Panc1 (cell line): ENCODE data around the gene BAIAP2.

Source experiments
- POLR2AphosphoS5 ChIP-seq: IDR thresholded peaks from 2 replicates; pipeline ENCODE4 v1.6.1; 2012; ENCODE audit warnings: mild to moderate bottlenecking, low read depth, low read length, moderate library complexity
- TCF7L2 ChIP-seq: IDR thresholded peaks from 2 replicates; pipeline ENCODE4 v1.6.1; 2011; ENCODE audit warnings: mild to moderate bottlenecking, low read depth, low read length, inconsistent platforms
- TF ChIP-seq, protein P1 (sequence below): fragments of 450-650 bp; IDR thresholded peaks from 2 replicates; pipeline ENCODE4 v1.5.1; 2017; ENCODE audit warnings: mild to moderate bottlenecking
- TF ChIP-seq, protein P2 (sequence below), 2 experiments: IDR thresholded peaks; 2 replicates each; pipeline ENCODE4 v1.6.1; 2011 to 2012; ENCODE audit warnings: low read depth in 2 of 2, control low read depth in 1 of 2, low read length in 1 of 2, mild to moderate bottlenecking in 1 of 2, moderate library complexity in 1 of 2; ENCODE audit not compliant: insufficient read depth in 1 of 2

DNA sequence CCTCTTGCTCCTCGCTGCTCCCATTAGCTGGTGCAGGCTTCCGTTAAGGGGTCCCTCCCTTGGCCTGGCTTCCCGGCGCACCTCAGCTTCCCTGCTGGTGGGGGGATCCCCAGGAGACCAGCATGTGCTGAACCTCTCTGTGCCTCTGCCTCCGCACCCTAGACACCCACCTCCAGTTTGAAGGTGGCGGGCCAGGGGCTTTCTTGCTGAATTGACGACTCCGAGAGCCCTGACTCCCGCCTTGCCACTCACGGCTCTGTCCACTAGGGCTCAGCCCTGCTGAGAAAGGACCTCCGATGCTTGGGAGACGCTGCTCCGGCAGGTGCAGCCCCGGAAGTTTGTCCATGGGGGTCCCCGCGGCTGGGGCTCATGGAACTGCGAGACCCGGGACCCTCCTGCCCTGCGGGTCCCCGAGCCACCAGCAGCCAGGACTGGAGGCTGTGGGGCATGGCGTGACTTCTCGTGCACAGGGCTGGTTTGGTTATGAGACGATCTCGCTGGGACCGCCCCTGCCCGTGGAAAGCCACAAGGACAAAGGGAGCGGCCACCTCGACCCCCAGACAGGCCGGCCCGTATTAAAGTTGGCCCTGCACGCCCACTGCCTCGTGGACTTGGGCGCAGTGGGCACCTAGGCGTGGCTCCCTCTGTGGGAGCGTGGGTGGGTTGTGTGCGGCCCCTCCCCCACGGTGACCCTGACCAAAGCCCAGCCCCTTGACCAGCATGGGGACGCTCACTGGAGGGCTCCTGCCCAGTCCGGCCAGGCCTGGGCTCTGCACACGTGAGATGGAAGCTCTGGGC, 35.2 kb upstream of the BAIAP2 start:
- TF ChIP-seq, protein P1, sequence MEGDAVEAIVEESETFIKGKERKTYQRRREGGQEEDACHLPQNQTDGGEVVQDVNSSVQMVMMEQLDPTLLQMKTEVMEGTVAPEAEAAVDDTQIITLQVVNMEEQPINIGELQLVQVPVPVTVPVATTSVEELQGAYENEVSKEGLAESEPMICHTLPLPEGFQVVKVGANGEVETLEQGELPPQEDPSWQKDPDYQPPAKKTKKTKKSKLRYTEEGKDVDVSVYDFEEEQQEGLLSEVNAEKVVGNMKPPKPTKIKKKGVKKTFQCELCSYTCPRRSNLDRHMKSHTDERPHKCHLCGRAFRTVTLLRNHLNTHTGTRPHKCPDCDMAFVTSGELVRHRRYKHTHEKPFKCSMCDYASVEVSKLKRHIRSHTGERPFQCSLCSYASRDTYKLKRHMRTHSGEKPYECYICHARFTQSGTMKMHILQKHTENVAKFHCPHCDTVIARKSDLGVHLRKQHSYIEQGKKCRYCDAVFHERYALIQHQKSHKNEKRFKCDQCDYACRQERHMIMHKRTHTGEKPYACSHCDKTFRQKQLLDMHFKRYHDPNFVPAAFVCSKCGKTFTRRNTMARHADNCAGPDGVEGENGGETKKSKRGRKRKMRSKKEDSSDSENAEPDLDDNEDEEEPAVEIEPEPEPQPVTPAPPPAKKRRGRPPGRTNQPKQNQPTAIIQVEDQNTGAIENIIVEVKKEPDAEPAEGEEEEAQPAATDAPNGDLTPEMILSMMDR = no peak
- TF ChIP-seq POLR2AphosphoS5 (no peak), TCF7L2 (no peak)
- TF ChIP-seq, protein P2, sequence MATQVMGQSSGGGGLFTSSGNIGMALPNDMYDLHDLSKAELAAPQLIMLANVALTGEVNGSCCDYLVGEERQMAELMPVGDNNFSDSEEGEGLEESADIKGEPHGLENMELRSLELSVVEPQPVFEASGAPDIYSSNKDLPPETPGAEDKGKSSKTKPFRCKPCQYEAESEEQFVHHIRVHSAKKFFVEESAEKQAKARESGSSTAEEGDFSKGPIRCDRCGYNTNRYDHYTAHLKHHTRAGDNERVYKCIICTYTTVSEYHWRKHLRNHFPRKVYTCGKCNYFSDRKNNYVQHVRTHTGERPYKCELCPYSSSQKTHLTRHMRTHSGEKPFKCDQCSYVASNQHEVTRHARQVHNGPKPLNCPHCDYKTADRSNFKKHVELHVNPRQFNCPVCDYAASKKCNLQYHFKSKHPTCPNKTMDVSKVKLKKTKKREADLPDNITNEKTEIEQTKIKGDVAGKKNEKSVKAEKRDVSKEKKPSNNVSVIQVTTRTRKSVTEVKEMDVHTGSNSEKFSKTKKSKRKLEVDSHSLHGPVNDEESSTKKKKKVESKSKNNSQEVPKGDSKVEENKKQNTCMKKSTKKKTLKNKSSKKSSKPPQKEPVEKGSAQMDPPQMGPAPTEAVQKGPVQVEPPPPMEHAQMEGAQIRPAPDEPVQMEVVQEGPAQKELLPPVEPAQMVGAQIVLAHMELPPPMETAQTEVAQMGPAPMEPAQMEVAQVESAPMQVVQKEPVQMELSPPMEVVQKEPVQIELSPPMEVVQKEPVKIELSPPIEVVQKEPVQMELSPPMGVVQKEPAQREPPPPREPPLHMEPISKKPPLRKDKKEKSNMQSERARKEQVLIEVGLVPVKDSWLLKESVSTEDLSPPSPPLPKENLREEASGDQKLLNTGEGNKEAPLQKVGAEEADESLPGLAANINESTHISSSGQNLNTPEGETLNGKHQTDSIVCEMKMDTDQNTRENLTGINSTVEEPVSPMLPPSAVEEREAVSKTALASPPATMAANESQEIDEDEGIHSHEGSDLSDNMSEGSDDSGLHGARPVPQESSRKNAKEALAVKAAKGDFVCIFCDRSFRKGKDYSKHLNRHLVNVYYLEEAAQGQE (IDR thresholded peaks at IDR 0.05; ENCODE audit: insufficient read depth in 1 of 2, low read depth in 2 of 2, low read length in 1 of 2) = no peak
